Osteocyte (in vitro differentiated cells): Measurements from ENCODE around the gene CYP27C1. TPM values are rescaled to one million over a fixed set of nuclear protein-coding genes. Genes with fewer than 3 reads are reported as not detected.
A peak's percentile ranks its signal among the peaks of the same experiment; 100 is the strongest.

ENCODE experiments used
- DNase-seq: peaks from one replicate; pipeline ENCODE4 v3.0.0; 2021; ENCODE audit warnings: mixed read lengths; ENCODE audit not compliant: unreplicated experiment; ENCODE audit errors: extremely low spot score
- H3K27ac Mint-ChIP-seq: one replicate; pipeline ENCODE4 v1.8.0; 2021; ENCODE audit warnings: mild to moderate bottlenecking, mixed read lengths; ENCODE audit not compliant: unreplicated experiment
- H3K27me3 Mint-ChIP-seq: one replicate; pipeline ENCODE4 v1.8.0; 2021; ENCODE audit warnings: mixed read lengths; ENCODE audit not compliant: unreplicated experiment
- H3K36me3 Mint-ChIP-seq: one replicate; pipeline ENCODE4 v1.8.0; 2021; ENCODE audit warnings: mixed read lengths; ENCODE audit not compliant: unreplicated experiment
- H3K4me1 Mint-ChIP-seq: one replicate; pipeline ENCODE4 v1.8.0; 2021; ENCODE audit warnings: mixed read lengths; ENCODE audit not compliant: unreplicated experiment
- H3K4me3 Mint-ChIP-seq: one replicate; pipeline ENCODE4 v1.8.0; 2021; ENCODE audit warnings: mild to moderate bottlenecking, moderate library complexity, mixed read lengths; ENCODE audit not compliant: unreplicated experiment
- H3K9me3 Mint-ChIP-seq: one replicate; pipeline ENCODE4 v1.8.0; 2021; ENCODE audit warnings: mixed read lengths; ENCODE audit not compliant: unreplicated experiment
- total RNA-seq: library from RNA; stranded (reverse); gene quantifications from 2 replicates; pipeline ENCODE4 v1.2.1, GENCODE V29; 2021
- TF ChIP-seq, protein P1 (sequence below): fragments of 200-600 bp; sonication (generic); IDR thresholded peaks from 2 replicates; pipeline ENCODE4 v1.5.0; 2021; ENCODE audit warnings: antibody characterized with exemption, mild to moderate bottlenecking, moderate library complexity

CYP27C1 gene
- total RNA-seq, 1 donor from 2014 or later = 24.9 TPM

DNA sequence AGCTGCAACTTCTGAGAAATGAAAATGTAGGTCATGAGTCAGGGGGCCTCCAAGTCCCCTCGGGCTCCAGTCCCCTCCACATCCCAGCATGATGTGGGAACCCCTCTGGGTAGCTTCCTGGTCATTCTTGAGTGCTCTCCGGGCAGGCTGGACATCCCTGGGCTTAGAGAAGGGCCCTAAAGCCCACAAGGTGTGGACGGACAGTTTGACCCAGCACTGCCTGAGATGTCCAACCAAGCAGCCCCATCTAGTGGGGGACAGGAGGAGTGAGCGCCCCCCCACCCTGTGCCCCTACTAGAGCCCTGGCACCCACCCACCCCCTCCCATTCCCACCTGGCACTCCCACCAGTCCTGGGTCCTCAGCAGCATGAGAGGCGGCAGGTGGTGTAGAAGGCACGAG is 46.0 kb downstream of the CYP27C1 start:
- TF ChIP-seq, protein P1, sequence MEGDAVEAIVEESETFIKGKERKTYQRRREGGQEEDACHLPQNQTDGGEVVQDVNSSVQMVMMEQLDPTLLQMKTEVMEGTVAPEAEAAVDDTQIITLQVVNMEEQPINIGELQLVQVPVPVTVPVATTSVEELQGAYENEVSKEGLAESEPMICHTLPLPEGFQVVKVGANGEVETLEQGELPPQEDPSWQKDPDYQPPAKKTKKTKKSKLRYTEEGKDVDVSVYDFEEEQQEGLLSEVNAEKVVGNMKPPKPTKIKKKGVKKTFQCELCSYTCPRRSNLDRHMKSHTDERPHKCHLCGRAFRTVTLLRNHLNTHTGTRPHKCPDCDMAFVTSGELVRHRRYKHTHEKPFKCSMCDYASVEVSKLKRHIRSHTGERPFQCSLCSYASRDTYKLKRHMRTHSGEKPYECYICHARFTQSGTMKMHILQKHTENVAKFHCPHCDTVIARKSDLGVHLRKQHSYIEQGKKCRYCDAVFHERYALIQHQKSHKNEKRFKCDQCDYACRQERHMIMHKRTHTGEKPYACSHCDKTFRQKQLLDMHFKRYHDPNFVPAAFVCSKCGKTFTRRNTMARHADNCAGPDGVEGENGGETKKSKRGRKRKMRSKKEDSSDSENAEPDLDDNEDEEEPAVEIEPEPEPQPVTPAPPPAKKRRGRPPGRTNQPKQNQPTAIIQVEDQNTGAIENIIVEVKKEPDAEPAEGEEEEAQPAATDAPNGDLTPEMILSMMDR = peak; percentile 63
- H3K9me3 Mint-ChIP-seq = peaks cover 4% of the 10 kb centered on the region
- peaks cover 62% of the 10 kb centered on the region for H3K4me1 Mint-ChIP-seq
- no peak overlapping the region for H3K4me3 Mint-ChIP-seq
- no peaks in the 10 kb centered on the region for H3K27me3 Mint-ChIP-seq
- no peak for DNase-seq
- H3K36me3 Mint-ChIP-seq = peaks cover 5% of the 10 kb centered on the region
- H3K27ac Mint-ChIP-seq = peak overlapping the region; percentile 86

DNA sequence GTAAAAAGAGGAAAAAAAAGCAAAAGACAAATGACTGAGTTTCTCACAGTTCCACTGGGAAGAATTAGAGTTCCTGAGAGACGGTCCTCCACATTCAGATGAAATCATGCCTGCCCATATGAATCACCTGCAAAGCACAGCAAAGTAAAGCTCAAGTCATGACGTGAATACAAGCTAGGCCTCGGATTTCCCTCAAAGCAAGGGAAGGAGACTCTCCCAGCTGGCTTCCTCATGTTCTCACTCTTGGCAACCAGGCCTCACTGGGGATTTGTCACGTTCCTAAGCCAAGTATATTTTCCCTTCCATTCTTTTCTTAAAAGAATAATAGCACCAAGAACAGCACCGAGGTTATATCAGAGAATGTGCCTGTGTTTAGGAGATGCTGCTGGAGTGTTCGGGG is 47.0 kb downstream of the CYP27C1 start:
- no peaks in the 10 kb centered on the region for H3K36me3 Mint-ChIP-seq
- no peak overlapping the region for H3K4me3 Mint-ChIP-seq
- peak; percentile 64 for DNase-seq
- H3K27ac Mint-ChIP-seq = peak overlapping the region; percentile 77
- peaks cover 62% of the 10 kb centered on the region for H3K4me1 Mint-ChIP-seq
- H3K27me3 Mint-ChIP-seq = no peaks in the 10 kb centered on the region
- no peaks in the 10 kb centered on the region for H3K9me3 Mint-ChIP-seq
- TF ChIP-seq, protein P1 = no peak

DNA sequence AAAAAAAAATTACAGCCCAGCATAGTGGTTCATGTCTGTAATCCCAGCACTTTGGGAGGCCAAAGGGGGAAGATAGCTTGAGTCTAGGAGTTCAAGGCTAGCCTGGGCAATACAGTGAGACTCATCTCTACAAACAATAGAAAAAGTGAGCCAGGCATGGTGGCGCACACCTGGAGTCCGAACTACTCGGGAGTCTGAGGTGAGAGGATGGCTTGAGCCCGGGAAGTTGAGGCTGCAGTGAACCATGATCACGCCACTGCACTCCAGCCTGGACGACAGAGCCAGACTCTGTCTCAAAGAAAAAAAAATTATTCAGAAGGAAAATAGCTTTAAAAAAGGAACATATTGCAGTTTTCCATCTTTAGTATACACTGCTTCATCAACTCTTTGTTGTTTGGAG is 47.8 kb downstream of the CYP27C1 start:
- DNase-seq = no peak
- Mint-ChIP-seq H3K4me1 (peaks cover 58% of the 10 kb centered on the region), H3K4me3 (no peak overlapping the region), H3K36me3 (no peaks in the 10 kb centered on the region), H3K27me3 (no peaks in the 10 kb centered on the region), H3K27ac (peak overlapping the region; percentile 77), H3K9me3 (no peaks in the 10 kb centered on the region)
- TF ChIP-seq, protein P1 = no peak

DNA sequence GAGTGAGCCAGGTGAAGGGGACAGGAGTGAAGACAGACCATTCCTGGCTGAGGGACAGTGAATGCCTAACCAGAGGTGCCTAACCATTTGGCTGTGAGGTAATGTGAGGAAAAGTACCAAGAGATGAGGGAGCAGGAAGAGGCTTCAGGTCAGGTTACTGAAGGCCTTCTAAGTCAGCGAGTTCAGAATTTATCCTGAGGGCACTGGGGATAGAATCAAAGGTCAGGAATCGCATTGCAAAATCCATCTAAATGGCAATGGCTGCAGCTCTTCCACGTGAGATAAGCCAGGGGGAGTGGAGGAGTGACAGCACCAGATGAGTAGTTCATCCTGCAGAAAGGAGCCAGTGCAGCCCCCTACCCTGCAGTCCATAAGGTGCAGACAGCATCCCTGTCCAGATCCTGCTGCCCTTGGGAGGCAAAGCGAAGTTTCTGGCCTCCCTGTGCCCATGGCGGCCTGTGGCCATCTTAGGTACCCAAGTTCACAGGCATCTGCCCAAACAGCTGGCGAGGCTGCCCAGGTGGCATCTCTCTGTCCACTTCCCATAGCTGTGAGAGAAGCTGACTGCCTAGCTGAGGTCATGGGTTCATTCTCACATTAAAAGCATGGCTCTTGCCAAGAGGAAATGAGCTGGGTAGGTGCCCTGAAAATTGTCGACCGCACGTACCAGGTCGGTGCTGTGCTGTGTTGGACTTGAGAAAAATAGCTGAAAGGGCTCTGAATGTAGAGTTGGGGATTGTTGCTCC is 49.5 kb downstream of the CYP27C1 start:
- H3K4me3 Mint-ChIP-seq = no peak overlapping the region
- TF ChIP-seq, protein P1 = no peak
- H3K4me1 Mint-ChIP-seq = peaks cover 54% of the 10 kb centered on the region
- no peaks in the 10 kb centered on the region for H3K9me3 Mint-ChIP-seq
- no peak overlapping the region for H3K27ac Mint-ChIP-seq
- no peaks in the 10 kb centered on the region for H3K36me3 Mint-ChIP-seq
- DNase-seq = no peak
- H3K27me3 Mint-ChIP-seq = no peaks in the 10 kb centered on the region

DNA sequence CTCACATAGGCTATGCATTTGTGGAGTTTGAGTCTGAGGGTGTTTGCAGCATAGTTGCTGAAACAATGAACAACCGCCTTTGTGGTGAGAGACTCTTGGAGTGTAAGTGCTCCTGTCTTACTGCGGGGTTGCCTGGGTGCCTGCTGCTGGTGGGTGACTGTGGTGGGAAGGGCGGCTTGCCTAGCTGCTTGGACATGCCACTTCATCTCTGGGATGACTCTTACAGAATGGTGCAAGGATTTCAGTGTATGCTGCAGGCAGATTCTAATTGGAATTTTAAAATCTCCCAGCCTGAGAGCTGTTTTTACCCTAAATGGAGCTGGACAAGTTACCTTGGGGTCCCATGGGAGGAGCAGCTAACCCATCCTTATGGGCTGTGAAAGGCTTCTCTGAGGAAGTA is 50.1 kb downstream of the CYP27C1 start:
- TF ChIP-seq, protein P1 = no peak
- Mint-ChIP-seq H3K9me3 (no peaks in the 10 kb centered on the region), H3K27me3 (no peaks in the 10 kb centered on the region), H3K36me3 (no peaks in the 10 kb centered on the region), H3K4me1 (peaks cover 54% of the 10 kb centered on the region), H3K27ac (no peak overlapping the region), H3K4me3 (no peak overlapping the region)
- peak; percentile 32 for DNase-seq
